IMR-90 (cell line): ENCODE data around the gene DDX20.

Experiments
- CEBPB ChIP-seq: IDR thresholded peaks from 2 replicates; pipeline ENCODE4 v1.6.1; 2012; ENCODE audit warnings: low read depth, low read length, improper control_type of control experiment
- FOS ChIP-seq: fragments of 150-350 bp; IDR thresholded peaks from 2 replicates; pipeline ENCODE4 v1.6.1; 2016; ENCODE audit warnings: low read depth, low read length
- MAFK ChIP-seq: IDR thresholded peaks from 2 replicates; pipeline ENCODE4 v1.6.1; 2012; ENCODE audit warnings: low read depth, low read length, improper control_type of control experiment
- MAZ ChIP-seq: IDR thresholded peaks from 2 replicates; pipeline ENCODE4 v1.6.1; 2012; ENCODE audit warnings: low read depth, mild to moderate bottlenecking, low read length, improper control_type of control experiment, moderate library complexity, borderline replicate concordance
- MXI1 ChIP-seq: IDR thresholded peaks from 2 replicates; pipeline ENCODE4 v1.6.1; 2012; ENCODE audit warnings: low read depth, mild to moderate bottlenecking, low read length, moderate library complexity, borderline replicate concordance
- NFE2L2 ChIP-seq: fragments of 150-350 bp; IDR thresholded peaks from 2 replicates; pipeline ENCODE4 v1.6.1; 2016; ENCODE audit warnings: low read depth, mild to moderate bottlenecking, low read length
- POLR2A ChIP-seq: IDR thresholded peaks from 2 replicates; pipeline ENCODE4 v1.6.1; 2012; ENCODE audit warnings: mild to moderate bottlenecking, low read depth, low read length
- RAD21 ChIP-seq: IDR thresholded peaks from 2 replicates; pipeline ENCODE4 v1.6.1; 2012; ENCODE audit warnings: low read length, improper control_type of control experiment
- RCOR1 ChIP-seq: IDR thresholded peaks from 2 replicates; pipeline ENCODE4 v1.6.1; 2012; ENCODE audit warnings: mild to moderate bottlenecking, low read length, improper control_type of control experiment; ENCODE audit not compliant: insufficient replicate concordance
- RFX5 ChIP-seq: IDR thresholded peaks from 2 replicates; pipeline ENCODE4 v1.8.0; 2012; ENCODE audit warnings: low read depth, mild to moderate bottlenecking, low read length, moderate library complexity
- SMC3 ChIP-seq: fragments of 150-350 bp; IDR thresholded peaks from 2 replicates; pipeline ENCODE4 v1.6.1; 2016; ENCODE audit warnings: low read depth, mild to moderate bottlenecking, antibody characterized with exemption, low read length, moderate library complexity
- TF ChIP-seq, protein P1 (sequence below): conservative IDR thresholded peaks from 2 replicates; pipeline ENCODE4 v1.5.1; 2012; ENCODE audit warnings: mild to moderate bottlenecking, low read depth, low read length, improper control_type of control experiment
- TF ChIP-seq, protein P2 (sequence below): fragments of 150-350 bp; IDR thresholded peaks from 2 replicates; pipeline ENCODE4 v1.6.1; 2016; ENCODE audit warnings: low read depth, mild to moderate bottlenecking, low read length, moderate library complexity, borderline replicate concordance
- TF ChIP-seq, protein P3 (sequence below): fragments of 150-350 bp; IDR thresholded peaks from 2 replicates; pipeline ENCODE4 v1.6.1; 2017; ENCODE audit warnings: mild to moderate bottlenecking, antibody characterized with exemption, low read length, low read depth

DNA sequence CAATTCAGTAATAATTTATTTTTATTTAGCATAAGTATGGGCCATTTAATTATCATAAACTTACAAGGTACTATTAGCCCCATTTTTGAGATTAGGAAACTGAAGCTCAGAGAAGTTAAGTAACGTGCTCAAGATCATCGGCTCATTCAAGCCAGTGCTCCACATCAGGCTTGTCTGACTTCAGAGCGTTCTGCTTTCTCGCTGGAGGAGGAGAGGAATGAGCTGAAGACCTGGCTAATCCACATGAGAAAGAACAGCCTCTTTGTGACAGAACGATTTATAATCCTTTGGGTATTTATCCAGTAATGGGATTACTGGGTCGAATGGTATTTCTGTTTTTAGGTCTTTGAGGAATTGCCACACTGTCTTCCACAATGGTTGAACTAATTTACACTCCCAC is 39.7 kb downstream of the DDX20 start:
- TF ChIP-seq, protein P1, sequence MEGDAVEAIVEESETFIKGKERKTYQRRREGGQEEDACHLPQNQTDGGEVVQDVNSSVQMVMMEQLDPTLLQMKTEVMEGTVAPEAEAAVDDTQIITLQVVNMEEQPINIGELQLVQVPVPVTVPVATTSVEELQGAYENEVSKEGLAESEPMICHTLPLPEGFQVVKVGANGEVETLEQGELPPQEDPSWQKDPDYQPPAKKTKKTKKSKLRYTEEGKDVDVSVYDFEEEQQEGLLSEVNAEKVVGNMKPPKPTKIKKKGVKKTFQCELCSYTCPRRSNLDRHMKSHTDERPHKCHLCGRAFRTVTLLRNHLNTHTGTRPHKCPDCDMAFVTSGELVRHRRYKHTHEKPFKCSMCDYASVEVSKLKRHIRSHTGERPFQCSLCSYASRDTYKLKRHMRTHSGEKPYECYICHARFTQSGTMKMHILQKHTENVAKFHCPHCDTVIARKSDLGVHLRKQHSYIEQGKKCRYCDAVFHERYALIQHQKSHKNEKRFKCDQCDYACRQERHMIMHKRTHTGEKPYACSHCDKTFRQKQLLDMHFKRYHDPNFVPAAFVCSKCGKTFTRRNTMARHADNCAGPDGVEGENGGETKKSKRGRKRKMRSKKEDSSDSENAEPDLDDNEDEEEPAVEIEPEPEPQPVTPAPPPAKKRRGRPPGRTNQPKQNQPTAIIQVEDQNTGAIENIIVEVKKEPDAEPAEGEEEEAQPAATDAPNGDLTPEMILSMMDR, result no peak
- TF ChIP-seq MAFK, result no peak
- TF ChIP-seq RAD21, result no peak
- TF ChIP-seq CEBPB, result no peak
- TF ChIP-seq FOS, result no peak
- no peak for TF ChIP-seq POLR2A
- TF ChIP-seq SMC3, result no peak
- no peak for TF ChIP-seq MAZ
- no peak for TF ChIP-seq RCOR1
- no peak for TF ChIP-seq RFX5
- no peak for TF ChIP-seq NFE2L2
- TF ChIP-seq, protein P2, sequence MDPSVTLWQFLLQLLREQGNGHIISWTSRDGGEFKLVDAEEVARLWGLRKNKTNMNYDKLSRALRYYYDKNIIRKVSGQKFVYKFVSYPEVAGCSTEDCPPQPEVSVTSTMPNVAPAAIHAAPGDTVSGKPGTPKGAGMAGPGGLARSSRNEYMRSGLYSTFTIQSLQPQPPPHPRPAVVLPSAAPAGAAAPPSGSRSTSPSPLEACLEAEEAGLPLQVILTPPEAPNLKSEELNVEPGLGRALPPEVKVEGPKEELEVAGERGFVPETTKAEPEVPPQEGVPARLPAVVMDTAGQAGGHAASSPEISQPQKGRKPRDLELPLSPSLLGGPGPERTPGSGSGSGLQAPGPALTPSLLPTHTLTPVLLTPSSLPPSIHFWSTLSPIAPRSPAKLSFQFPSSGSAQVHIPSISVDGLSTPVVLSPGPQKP, result no peak
- TF ChIP-seq MXI1, result no peak
- TF ChIP-seq, protein P3, sequence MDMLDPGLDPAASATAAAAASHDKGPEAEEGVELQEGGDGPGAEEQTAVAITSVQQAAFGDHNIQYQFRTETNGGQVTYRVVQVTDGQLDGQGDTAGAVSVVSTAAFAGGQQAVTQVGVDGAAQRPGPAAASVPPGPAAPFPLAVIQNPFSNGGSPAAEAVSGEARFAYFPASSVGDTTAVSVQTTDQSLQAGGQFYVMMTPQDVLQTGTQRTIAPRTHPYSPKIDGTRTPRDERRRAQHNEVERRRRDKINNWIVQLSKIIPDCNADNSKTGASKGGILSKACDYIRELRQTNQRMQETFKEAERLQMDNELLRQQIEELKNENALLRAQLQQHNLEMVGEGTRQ, result no peak
